Effector memory CD4-positive, alpha-beta T cell (primary cell): Measurements from ENCODE around the gene LDLRAD4.

Experiments used
- DNase-seq, 3 donors: peaks; one replicate each; pipeline ENCODE4 v3.0.0-alpha.2; 2020
- H3K27ac ChIP-seq: 2 replicates; pipeline ENCODE4 v1.7.0; 2013; ENCODE audit warnings: mild to moderate bottlenecking, low read length, moderate library complexity; ENCODE audit not compliant: insufficient read depth, poor library complexity, severe bottlenecking
- H3K27me3 ChIP-seq: replicated peaks from 2 replicates; pipeline ENCODE4 v1.7.0; 2013; ENCODE audit warnings: mild to moderate bottlenecking, low read length; ENCODE audit not compliant: insufficient read depth, control insufficient read depth, poor library complexity, severe bottlenecking
- H3K36me3 ChIP-seq: 2 replicates; pipeline ENCODE4 v1.7.0; 2013; ENCODE audit warnings: mild to moderate bottlenecking, low read length, moderate library complexity; ENCODE audit not compliant: control insufficient read depth, insufficient read depth
- H3K4me1 ChIP-seq: 2 replicates; pipeline ENCODE4 v1.7.0; 2013; ENCODE audit warnings: low read length, mild to moderate bottlenecking; ENCODE audit not compliant: control insufficient read depth, insufficient read depth, poor library complexity, severe bottlenecking
- H3K4me3 ChIP-seq: 2 replicates; pipeline ENCODE4 v1.7.0; 2013; ENCODE audit warnings: low read length, low read depth, mild to moderate bottlenecking; ENCODE audit not compliant: insufficient read depth, poor library complexity, severe bottlenecking
- H3K9me3 ChIP-seq: 2 replicates; pipeline ENCODE4 v1.7.0; 2013; ENCODE audit warnings: mild to moderate bottlenecking, low read length, moderate library complexity; ENCODE audit not compliant: control insufficient read depth

Gene LDLRAD4

GRCh38 chr18:13226533-13227144 is 8.1 kb downstream of the LDLRAD4 start:
- H3K4me3 ChIP-seq = no peak overlapping the region
- H3K27me3 ChIP-seq = no peaks in the 10 kb centered on the region
- no peaks in the 10 kb centered on the region for H3K36me3 ChIP-seq
- no peak for DNase-seq
- H3K27ac ChIP-seq = no peak overlapping the region
- H3K4me1 ChIP-seq = no peaks in the 10 kb centered on the region
- no peaks in the 10 kb centered on the region for H3K9me3 ChIP-seq

DNA sequence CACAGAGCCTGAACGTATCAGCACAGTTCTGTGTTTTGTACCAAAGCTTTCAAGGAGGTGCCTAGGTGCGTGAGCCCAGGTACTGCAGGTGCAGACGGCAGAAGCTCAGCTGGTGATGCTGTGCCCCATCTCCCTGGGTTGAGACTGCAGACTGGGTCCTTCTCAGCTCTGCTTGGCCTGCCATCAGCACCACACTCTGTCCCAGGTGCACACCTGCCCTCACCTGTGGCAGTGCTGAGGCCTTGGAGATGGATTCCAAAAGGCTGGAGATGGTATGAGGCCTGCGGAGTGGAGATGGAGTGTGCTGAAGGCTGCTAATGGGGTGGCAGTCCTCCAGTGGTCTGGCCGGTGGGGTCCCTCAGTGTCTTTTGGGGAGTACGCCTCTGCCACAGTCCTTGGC is 9.3 kb downstream of the LDLRAD4 start:
- no peaks in the 10 kb centered on the region for H3K36me3 ChIP-seq
- no peaks in the 10 kb centered on the region for H3K9me3 ChIP-seq
- DNase-seq = no peak
- H3K4me3 ChIP-seq = no peak overlapping the region
- no peaks in the 10 kb centered on the region for H3K27me3 ChIP-seq
- no peak overlapping the region for H3K27ac ChIP-seq
- no peaks in the 10 kb centered on the region for H3K4me1 ChIP-seq

DNA sequence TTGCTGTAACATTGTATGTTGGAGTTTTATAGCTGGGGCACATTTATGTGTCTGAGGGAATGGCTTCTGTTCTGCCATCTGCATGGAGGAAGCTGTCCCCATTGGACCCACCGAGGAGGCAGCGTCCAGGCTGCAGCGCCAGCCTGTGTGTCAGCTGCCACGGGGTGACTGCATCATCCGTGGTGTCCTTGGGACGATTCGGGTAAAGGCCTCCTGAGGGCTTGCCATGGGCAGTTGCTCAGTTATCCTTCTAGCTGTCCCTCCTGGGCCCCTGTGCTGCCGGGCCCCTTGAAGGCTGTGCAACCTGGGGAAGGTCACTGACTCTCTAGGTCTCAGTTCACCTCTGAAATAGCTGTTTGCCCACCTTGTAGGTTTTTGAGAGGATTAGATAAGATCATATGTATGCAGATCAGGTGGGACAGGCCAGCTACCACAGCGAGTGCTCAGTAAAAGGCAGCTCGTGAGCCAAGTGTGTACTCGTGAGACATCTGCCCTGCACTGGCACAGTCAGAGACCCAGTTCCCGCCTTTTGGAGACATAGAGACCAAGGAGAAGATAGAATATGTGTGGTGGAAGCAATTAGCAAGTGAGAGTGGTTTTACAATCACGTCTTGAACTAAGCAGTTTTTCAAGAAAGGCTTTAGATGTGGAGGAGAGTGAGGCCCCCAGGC is 10.6 kb downstream of the LDLRAD4 start:
- DNase-seq = no peak
- no peak overlapping the region for H3K27ac ChIP-seq
- no peaks in the 10 kb centered on the region for H3K9me3 ChIP-seq
- no peaks in the 10 kb centered on the region for H3K27me3 ChIP-seq
- H3K4me1 ChIP-seq = no peaks in the 10 kb centered on the region
- H3K36me3 ChIP-seq = no peaks in the 10 kb centered on the region
- H3K4me3 ChIP-seq = no peak overlapping the region

DNA sequence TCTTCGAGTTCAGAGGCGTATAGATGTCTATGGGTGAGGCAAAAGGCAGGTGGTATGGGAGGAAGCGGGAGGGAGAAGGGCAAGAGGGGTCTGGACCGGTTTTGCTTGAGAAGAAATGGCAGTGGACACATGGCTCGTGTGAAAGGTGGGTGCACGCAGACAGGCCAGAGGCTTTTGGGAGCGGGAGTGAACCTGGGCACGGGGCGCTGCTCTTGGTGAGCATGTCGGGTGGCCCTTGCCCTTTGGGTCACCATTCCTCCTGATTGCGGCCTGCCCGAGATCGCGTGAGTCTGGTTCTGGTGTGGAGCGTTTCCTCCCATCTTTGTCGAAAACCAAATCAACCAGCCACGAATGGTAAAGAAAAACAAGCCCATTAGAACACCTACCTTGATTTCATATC is 12.6 kb downstream of the LDLRAD4 start:
- no peaks in the 10 kb centered on the region for H3K27me3 ChIP-seq
- H3K4me1 ChIP-seq = no peaks in the 10 kb centered on the region
- H3K27ac ChIP-seq = no peak overlapping the region
- H3K4me3 ChIP-seq = no peak overlapping the region
- no peak for DNase-seq
- no peaks in the 10 kb centered on the region for H3K9me3 ChIP-seq
- H3K36me3 ChIP-seq = no peaks in the 10 kb centered on the region

- H3K9me3 ChIP-seq = no peaks in the 10 kb centered on the region
- no peaks in the 10 kb centered on the region for H3K36me3 ChIP-seq
- H3K27me3 ChIP-seq = no peaks in the 10 kb centered on the region
- no peak overlapping the region for H3K4me3 ChIP-seq
- DNase-seq = no peak
- H3K4me1 ChIP-seq = no peaks in the 10 kb centered on the region
- no peak overlapping the region for H3K27ac ChIP-seq
Measured at GRCh38 chr18:13232086-13232917, 13.7 kb downstream of the LDLRAD4 start.

- DNase-seq = no peak
Measured at GRCh38 chr18:13232971-13233786, 14.6 kb downstream of the LDLRAD4 start.

GRCh38 chr18:13233787-13234783 is 15.5 kb downstream of the LDLRAD4 start:
- Histone ChIP-seq H3K36me3 (no peaks in the 10 kb centered on the region), H3K27ac (no peak overlapping the region), H3K4me1 (no peaks in the 10 kb centered on the region), H3K4me3 (no peak overlapping the region), H3K9me3 (no peaks in the 10 kb centered on the region), H3K27me3 (no peaks in the 10 kb centered on the region)
- DNase-seq = no peak

More at GRCh38 chr18:13232971-13233786, 14.6 kb downstream of the LDLRAD4 start:
- Histone ChIP-seq H3K27me3 (no peaks in the 10 kb centered on the region), H3K9me3 (no peaks in the 10 kb centered on the region), H3K27ac (no peak overlapping the region), H3K4me1 (no peaks in the 10 kb centered on the region), H3K36me3 (no peaks in the 10 kb centered on the region), H3K4me3 (no peak overlapping the region)

DNA sequence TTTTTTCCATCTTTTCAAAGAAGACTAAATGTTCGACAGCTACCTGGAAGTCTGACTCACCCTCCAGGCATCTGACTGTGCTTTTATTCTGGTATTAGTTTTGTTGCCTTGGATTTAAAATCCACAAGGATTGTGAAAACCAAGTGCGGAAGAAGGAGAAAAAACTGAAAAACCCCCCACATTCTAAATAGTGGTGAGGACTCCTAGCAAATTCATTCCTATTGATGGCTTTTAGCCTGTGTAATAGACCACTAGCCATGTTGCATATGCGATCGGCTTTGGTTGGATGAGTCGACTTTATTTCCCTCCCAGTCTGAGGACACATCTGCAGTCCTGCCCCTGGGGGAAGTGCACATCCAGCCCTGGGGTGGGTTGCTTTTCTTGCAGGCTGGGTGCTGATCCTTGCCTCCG is 16.9 kb downstream of the LDLRAD4 start:
- DNase-seq = no peak
- H3K27me3 ChIP-seq = no peaks in the 10 kb centered on the region
- no peaks in the 10 kb centered on the region for H3K4me1 ChIP-seq
- no peak overlapping the region for H3K4me3 ChIP-seq
- H3K27ac ChIP-seq = no peak overlapping the region
- no peaks in the 10 kb centered on the region for H3K9me3 ChIP-seq
- no peaks in the 10 kb centered on the region for H3K36me3 ChIP-seq

DNA sequence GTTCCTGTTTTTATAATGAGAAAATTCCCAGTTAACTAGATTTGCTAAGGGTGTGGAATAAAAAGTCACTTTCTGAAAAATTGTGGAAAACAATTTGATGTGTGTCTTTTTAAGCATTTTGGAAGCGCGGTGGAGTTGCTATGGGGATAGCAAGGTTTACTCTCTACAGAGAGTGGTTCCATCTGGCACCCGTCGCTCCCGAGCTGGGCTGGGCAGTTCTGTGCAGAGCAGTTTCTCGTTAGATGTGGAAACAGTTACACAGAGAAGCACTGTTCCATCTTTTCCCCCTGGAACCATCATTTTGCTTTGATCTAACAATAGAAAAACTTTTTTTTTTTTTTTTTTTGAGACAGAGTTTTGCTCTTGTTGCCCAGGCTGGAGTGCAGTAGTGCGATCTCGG is 17.4 kb downstream of the LDLRAD4 start:
- no peak overlapping the region for H3K4me3 ChIP-seq
- H3K27me3 ChIP-seq = no peaks in the 10 kb centered on the region
- no peaks in the 10 kb centered on the region for H3K9me3 ChIP-seq
- no peaks in the 10 kb centered on the region for H3K36me3 ChIP-seq
- no peak overlapping the region for H3K27ac ChIP-seq
- no peaks in the 10 kb centered on the region for H3K4me1 ChIP-seq
- DNase-seq = no peak
